ENCODE measurements around the gene KCNMA1.

The KCNMA1 gene

GRCh38 chr10:77226853-77227565 lies 410.6 kb downstream of the KCNMA1 start:
- peak; percentile 21 for DNase-seq

- DNase-seq: no peak
Observed at GRCh38 chr10:77226452-77226851, 411.2 kb downstream of the KCNMA1 start.

- no peak for DNase-seq
Observed at GRCh38 chr10:77226020-77226419, 411.6 kb downstream of the KCNMA1 start.

- no peak for DNase-seq
Observed at GRCh38 chr10:77223526-77224460, 413.8 kb downstream of the KCNMA1 start.

- no peak for DNase-seq
Observed at GRCh38 chr10:77220150-77220549, 417.5 kb downstream of the KCNMA1 start.

GRCh38 chr10:77219046-77219445 lies 418.6 kb downstream of the KCNMA1 start:
- DNase-seq: no peak

- no peak for DNase-seq
Observed at GRCh38 chr10:77214799-77215198, 422.8 kb downstream of the KCNMA1 start.

- DNase-seq: no peak
Observed at GRCh38 chr10:77212632-77213031, 425.0 kb downstream of the KCNMA1 start.

- no peak for DNase-seq
Observed at GRCh38 chr10:77210645-77211044, 427.0 kb downstream of the KCNMA1 start.

GRCh38 chr10:77208684-77209256 lies 428.8 kb downstream of the KCNMA1 start:
- DNase-seq: no peak

- no peak for DNase-seq
Observed at GRCh38 chr10:77207828-77208185, 429.8 kb downstream of the KCNMA1 start.

- no peak for DNase-seq
Observed at GRCh38 chr10:77207182-77207827, 430.3 kb downstream of the KCNMA1 start.

- no peak for DNase-seq
Observed at GRCh38 chr10:77205135-77205534, 432.5 kb downstream of the KCNMA1 start.

GRCh38 chr10:77204171-77204570 lies 433.4 kb downstream of the KCNMA1 start:
- DNase-seq: no peak

- no peak for DNase-seq
Observed at GRCh38 chr10:77202857-77203256, 434.8 kb downstream of the KCNMA1 start.

GRCh38 chr10:77201135-77202106 lies 436.2 kb downstream of the KCNMA1 start:
- DNase-seq: no peak

- DNase-seq: no peak
Observed at GRCh38 chr10:77197544-77197943, 440.1 kb downstream of the KCNMA1 start.

- DNase-seq: no peak
Observed at GRCh38 chr10:77196614-77197013, 441.0 kb downstream of the KCNMA1 start.

GRCh38 chr10:77195101-77195500 lies 442.5 kb downstream of the KCNMA1 start:
- DNase-seq: no peak

- no peak for DNase-seq
Observed at GRCh38 chr10:77193001-77193400, 444.6 kb downstream of the KCNMA1 start.

- DNase-seq: no peak
Observed at GRCh38 chr10:77192402-77192801, 445.2 kb downstream of the KCNMA1 start.
